PC-3 (cell line): ENCODE results near the gene GNAI1. TPM values are rescaled to one million over a fixed set of nuclear protein-coding genes. Genes with fewer than 3 reads are reported as not detected.

Experiments
- ATAC-seq: fragments of 200-7000 bp; cut with Tn5 transposase; 2 replicates; pipeline ENCODE4 v1.9.1; 2020; ENCODE audit warnings: mild to moderate bottlenecking, moderate library complexity
- BruUV-seq: library from RNA; stranded (reverse); fragments of 400-500 nt; replicated peaks from 2 replicates; lab custom pipeline; 2021; lab: Mats Ljungman, UMichigan
- CTCF ChIA-PET: fragments of 300-600 bp; sonication (Branson Sonifier 250); formaldehyde crosslinking; loops from one replicate; lab custom pipeline; 2022; ENCODE audit warnings: antibody characterized with exemption; lab: Charles Lee
- POLR2A ChIA-PET: fragments of 300-600 bp; sonication (Branson Sonifier 250); formaldehyde crosslinking; loops from one replicate; lab custom pipeline; 2022; ENCODE audit warnings: antibody characterized with exemption; ENCODE audit not compliant: unreplicated experiment; lab: Charles Lee
- DNase-seq: peaks from one replicate; pipeline ENCODE4 v3.0.0-alpha.2; 2015
- H2AFZ ChIP-seq: fragments of 300-600 bp; sonication (generic); 2 replicates; pipeline ENCODE4 v1.6.0; 2016; ENCODE audit warnings: antibody characterized with exemption, low read length
- H3F3A ChIP-seq: fragments of 300-600 bp; sonication (generic); one replicate; pipeline ENCODE4 v1.6.0; 2017; ENCODE audit warnings: antibody characterized with exemption, low read length, control low read depth, mild to moderate bottlenecking; ENCODE audit not compliant: unreplicated experiment
- H3K27ac ChIP-seq: fragments of 300-600 bp; sonication (generic); 2 replicates; pipeline ENCODE4 v1.5.1; 2016; ENCODE audit warnings: mild to moderate bottlenecking, low read length
- H3K27me3 ChIP-seq: fragments of 300-600 bp; sonication (generic); 2 replicates; pipeline ENCODE4 v1.6.1; 2016; ENCODE audit warnings: low read length, mixed read lengths
- H3K36me3 ChIP-seq: fragments of 300-600 bp; sonication (generic); 2 replicates; pipeline ENCODE4 v1.6.1; 2016; ENCODE audit warnings: low read depth, mixed run types, low read length, mixed read lengths
- H3K4me1 ChIP-seq: fragments of 300-600 bp; sonication (generic); 2 replicates; pipeline ENCODE4 v1.5.1; 2016; ENCODE audit warnings: low read length; ENCODE audit not compliant: insufficient read depth
- H3K4me2 ChIP-seq: fragments of 300-600 bp; sonication (generic); 2 replicates; pipeline ENCODE4 v1.6.0; 2016; ENCODE audit warnings: low read length
- H3K4me3 ChIP-seq: fragments of 300-600 bp; sonication (generic); 2 replicates; pipeline ENCODE4 v1.5.1; 2016; ENCODE audit warnings: mild to moderate bottlenecking, low read length, mixed read lengths
- H3K79me2 ChIP-seq: fragments of 300-600 bp; sonication (generic); 2 replicates; pipeline ENCODE4 v1.6.1; 2017; ENCODE audit warnings: low read length, mixed read lengths
- H3K9ac ChIP-seq: fragments of 300-600 bp; sonication (generic); 2 replicates; pipeline ENCODE4 v1.6.0; 2016; ENCODE audit warnings: mild to moderate bottlenecking, low read length
- H3K9me2 ChIP-seq: fragments of 300-600 bp; sonication (generic); replicated peaks from 2 replicates; pipeline ENCODE4 v1.6.1; 2016; ENCODE audit warnings: mixed run types, low read length, mixed read lengths
- H3K9me3 ChIP-seq: fragments of 300-600 bp; sonication (generic); 2 replicates; pipeline ENCODE4 v1.6.1; 2016; ENCODE audit warnings: low read length, mixed read lengths
- H4K20me1 ChIP-seq: fragments of 300-600 bp; sonication (generic); 2 replicates; pipeline ENCODE4 v1.6.1; 2016; ENCODE audit warnings: low read length, mixed read lengths
- EZH2 ChIP-seq: fragments of 300-600 bp; sonication (generic); IDR thresholded peaks from one replicate; pipeline ENCODE4 v1.6.1; 2017; ENCODE audit warnings: antibody characterized with exemption, mild to moderate bottlenecking, low read length; ENCODE audit not compliant: unreplicated experiment
- EZH2phosphoT487 ChIP-seq: fragments of 300-600 bp; sonication (generic); IDR thresholded peaks from 2 replicates; pipeline ENCODE4 v1.6.1; 2018; ENCODE audit warnings: mild to moderate bottlenecking, antibody characterized with exemption, low read length, borderline replicate concordance
- intact Hi-C: fragments of 100-400 bp; cut with micrococcal nuclease; formaldehyde crosslinking; loops from 2 replicates; pipeline ENCODE4 v1.9.0; 2023
- total RNA-seq: library from RNA; depleted of rRNA; stranded (reverse); fragments of >200 nt; gene quantifications from 2 replicates; pipeline ENCODE4 v1.2.3, GENCODE V29; 2014
- TF ChIP-seq, protein P1 (sequence below): fragments of 300-600 bp; sonication (generic); conservative IDR thresholded peaks from 2 replicates; pipeline ENCODE4 v1.5.1; 2017; ENCODE audit warnings: antibody characterized with exemption, low read depth, mild to moderate bottlenecking, low read length

GNAI1 gene
- total RNA-seq, 1 experiment from 2014 or later = 16.9 TPM

DNA sequence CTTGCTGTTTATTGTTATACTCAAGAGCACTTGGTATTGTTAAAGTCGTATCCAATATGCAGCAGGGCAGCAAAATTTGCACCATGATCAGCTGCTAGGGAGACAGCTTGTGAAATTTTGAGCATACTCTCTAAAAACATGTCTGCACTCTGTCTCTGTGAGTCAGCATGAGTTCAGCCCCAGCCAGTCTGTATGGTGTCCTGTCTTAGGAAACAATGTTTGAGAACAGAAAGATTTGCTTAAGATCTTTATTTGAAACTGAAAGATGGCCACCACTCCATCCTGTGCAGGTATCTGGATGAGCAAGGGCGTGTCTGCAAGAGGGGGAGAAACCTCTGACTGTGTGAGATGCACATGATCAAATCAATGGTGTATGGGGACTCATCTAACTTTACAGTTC is 97.1 kb downstream of the GNAI1 start:
- H2AFZ ChIP-seq = 0 out of 2 replicates have a peak overlapping the region, but pooled peaks have one; percentile 49
- DNase-seq (peak; percentile 37), ATAC-seq (peak; percentile 72)
- H3K27ac ChIP-seq = no peak overlapping the region
- no TSS peak for BruUV-seq
- intact Hi-C loops = no loop called here
- TF ChIP-seq EZH2 = no peak
- no peak for TF ChIP-seq EZH2phosphoT487
- TF ChIP-seq, protein P1, sequence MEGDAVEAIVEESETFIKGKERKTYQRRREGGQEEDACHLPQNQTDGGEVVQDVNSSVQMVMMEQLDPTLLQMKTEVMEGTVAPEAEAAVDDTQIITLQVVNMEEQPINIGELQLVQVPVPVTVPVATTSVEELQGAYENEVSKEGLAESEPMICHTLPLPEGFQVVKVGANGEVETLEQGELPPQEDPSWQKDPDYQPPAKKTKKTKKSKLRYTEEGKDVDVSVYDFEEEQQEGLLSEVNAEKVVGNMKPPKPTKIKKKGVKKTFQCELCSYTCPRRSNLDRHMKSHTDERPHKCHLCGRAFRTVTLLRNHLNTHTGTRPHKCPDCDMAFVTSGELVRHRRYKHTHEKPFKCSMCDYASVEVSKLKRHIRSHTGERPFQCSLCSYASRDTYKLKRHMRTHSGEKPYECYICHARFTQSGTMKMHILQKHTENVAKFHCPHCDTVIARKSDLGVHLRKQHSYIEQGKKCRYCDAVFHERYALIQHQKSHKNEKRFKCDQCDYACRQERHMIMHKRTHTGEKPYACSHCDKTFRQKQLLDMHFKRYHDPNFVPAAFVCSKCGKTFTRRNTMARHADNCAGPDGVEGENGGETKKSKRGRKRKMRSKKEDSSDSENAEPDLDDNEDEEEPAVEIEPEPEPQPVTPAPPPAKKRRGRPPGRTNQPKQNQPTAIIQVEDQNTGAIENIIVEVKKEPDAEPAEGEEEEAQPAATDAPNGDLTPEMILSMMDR = no peak
- H3K9ac ChIP-seq = no peak overlapping the region
- H4K20me1 ChIP-seq = no peaks in the 10 kb centered on the region
- H3K79me2 ChIP-seq = no peaks in the 10 kb centered on the region
- POLR2A ChIA-PET = interaction anchor here (0.6 kb wide), 1 partner anchor 39 kb away, joined by 4 read pairs; no protein-coding TSS in a partner anchor
- CTCF ChIA-PET = no interaction called here
- no peaks in the 10 kb centered on the region for H3K27me3 ChIP-seq
- H3K9me3 ChIP-seq = no peaks in the 10 kb centered on the region
- H3K36me3 ChIP-seq = no peaks in the 10 kb centered on the region
- peaks cover 7% of the 10 kb centered on the region; the same call in 1 of the 2 replicates for H3K4me1 ChIP-seq
- no peaks in the 10 kb centered on the region for H3F3A ChIP-seq
- no peaks in the 10 kb centered on the region for H3K9me2 ChIP-seq
- H3K4me3 ChIP-seq = no peak overlapping the region
- no peak overlapping the region for H3K4me2 ChIP-seq

DNA sequence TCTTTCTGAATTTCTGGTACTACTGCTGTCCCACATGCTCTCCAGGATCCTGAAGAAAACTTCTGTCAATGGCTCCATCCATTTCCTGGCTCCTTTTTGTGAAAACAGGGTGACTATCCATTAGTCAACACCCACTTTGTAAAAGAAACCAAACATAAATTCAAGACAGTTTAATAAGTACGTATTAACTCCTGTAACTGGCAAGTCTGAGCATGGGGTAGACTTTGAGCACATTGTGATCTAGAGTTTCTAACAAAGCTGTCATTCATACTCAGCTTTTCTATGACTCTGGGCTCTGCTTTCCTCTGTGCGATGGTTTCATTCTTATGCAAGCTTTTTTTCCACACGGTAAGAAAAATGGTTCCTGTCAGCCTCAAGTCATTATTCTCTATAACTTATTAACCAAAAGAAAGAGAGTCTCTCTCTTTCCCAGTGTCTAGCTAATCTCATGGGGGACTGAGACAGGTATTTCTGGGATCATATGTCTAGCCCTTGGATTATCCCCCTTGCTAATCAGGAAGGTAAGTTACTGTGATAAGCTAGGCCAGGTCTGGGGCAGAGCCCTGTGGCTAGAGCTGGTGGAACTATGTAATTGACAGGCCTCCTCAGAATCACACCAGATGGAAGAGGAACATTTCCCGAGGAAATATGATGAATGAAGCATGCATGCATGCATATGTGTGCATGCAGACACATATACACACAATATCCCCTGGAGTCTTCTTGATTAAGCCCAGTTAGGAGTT is 98.5 kb downstream of the GNAI1 start:
- Histone ChIP-seq H3K9me2 (no peaks in the 10 kb centered on the region), H2AFZ (no peak overlapping the region), H4K20me1 (no peaks in the 10 kb centered on the region), H3F3A (no peaks in the 10 kb centered on the region), H3K79me2 (no peaks in the 10 kb centered on the region), H3K4me1 (peaks cover 7% of the 10 kb centered on the region; the same call in 1 of the 2 replicates), H3K9me3 (no peaks in the 10 kb centered on the region), H3K9ac (no peak overlapping the region), H3K4me3 (no peak overlapping the region), H3K36me3 (no peaks in the 10 kb centered on the region), H3K27ac (no peak overlapping the region), H3K4me2 (no peak overlapping the region), H3K27me3 (no peaks in the 10 kb centered on the region)
- TF ChIP-seq, protein P1 = no peak
- no peak for TF ChIP-seq EZH2
- TF ChIP-seq EZH2phosphoT487 = no peak
- POLR2A ChIA-PET = interaction anchor here (0.7 kb wide), 1 partner anchor 22 kb away, joined by 4 read pairs; no protein-coding TSS in a partner anchor
- BruUV-seq = no TSS peak
- intact Hi-C loops = no loop called here
- CTCF ChIA-PET = no interaction called here
- DNase-seq = no peak
- ATAC-seq = no peak

DNA sequence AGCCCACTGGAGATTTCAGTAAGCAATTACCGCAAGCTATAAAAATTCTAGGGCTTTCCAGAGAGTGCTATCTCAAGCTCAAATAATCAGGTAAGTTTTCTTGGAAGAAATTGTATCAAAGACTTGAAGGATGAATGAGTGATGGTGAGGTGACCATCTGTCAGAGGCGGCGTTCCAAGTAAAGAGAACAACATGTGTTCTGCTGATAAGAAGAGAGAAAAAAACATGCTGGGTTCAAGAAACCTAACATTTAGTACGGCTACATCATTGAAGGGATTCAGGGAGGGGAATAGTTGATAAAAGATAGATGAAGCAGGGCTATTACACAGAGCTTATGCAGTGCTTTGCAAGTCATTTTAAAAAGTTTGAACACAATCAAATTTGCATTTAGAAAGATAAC is 100.7 kb downstream of the GNAI1 start:
- H3K9me2 ChIP-seq = no peaks in the 10 kb centered on the region
- no peak overlapping the region for H3K9ac ChIP-seq
- no peaks in the 10 kb centered on the region for H3K9me3 ChIP-seq
- H3K27ac ChIP-seq = no peak overlapping the region
- ATAC-seq (no peak), DNase-seq (no peak)
- BruUV-seq = no TSS peak
- no peak overlapping the region for H3K4me3 ChIP-seq
- H3K4me2 ChIP-seq = no peak overlapping the region
- no peaks in the 10 kb centered on the region for H3F3A ChIP-seq
- no peak overlapping the region for H2AFZ ChIP-seq
- TF ChIP-seq, protein P1 = no peak
- TF ChIP-seq EZH2 (no peak), EZH2phosphoT487 (no peak)
- H3K79me2 ChIP-seq = no peaks in the 10 kb centered on the region
- H3K36me3 ChIP-seq = no peaks in the 10 kb centered on the region
- ChIA-PET POLR2A (no interaction called here), CTCF (no interaction called here)
- H3K4me1 ChIP-seq = peaks cover 11% of the 10 kb centered on the region
- H3K27me3 ChIP-seq = no peaks in the 10 kb centered on the region
- no peaks in the 10 kb centered on the region for H4K20me1 ChIP-seq
- intact Hi-C loops = no loop called here
